IPS DF 4.7 (cell line): ENCODE results near the gene SCAMP4.
"Not testable (repeated sequence)": the region's sequence is repeated elsewhere in the genome, so short reads cannot be mapped to it uniquely, and the experiment has no call there.

ENCODE experiments used
- DNase-seq: peaks from one replicate; pipeline ENCODE4 v3.0.0-alpha.2; 2013; ENCODE audit warnings: low spot score; ENCODE audit errors: extremely low read depth

SCAMP4 gene

GRCh38 chr19:1882786-1883692 lies 22.2 kb upstream of the SCAMP4 start:
- no peak for DNase-seq

DNA sequence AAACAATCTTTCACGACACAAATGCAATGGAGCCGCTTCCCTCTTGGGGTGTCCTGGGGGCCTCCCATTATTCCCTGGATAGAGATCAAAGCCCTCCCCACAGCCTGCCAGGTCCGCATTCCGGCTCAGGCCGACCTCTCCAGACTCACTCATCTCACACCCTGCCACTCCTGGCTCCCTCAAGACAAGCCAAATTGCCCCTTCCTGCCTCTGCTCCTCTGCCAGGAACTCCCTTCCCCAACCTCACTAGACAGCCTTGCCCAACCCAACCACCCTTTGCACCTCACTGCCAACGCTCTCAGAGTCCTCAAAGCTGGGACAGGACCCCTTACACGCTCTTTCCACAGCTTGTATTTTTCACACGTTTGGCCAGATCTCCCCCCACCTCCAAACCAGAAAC lies 21.4 kb upstream of the SCAMP4 start:
- DNase-seq: no peak

DNA sequence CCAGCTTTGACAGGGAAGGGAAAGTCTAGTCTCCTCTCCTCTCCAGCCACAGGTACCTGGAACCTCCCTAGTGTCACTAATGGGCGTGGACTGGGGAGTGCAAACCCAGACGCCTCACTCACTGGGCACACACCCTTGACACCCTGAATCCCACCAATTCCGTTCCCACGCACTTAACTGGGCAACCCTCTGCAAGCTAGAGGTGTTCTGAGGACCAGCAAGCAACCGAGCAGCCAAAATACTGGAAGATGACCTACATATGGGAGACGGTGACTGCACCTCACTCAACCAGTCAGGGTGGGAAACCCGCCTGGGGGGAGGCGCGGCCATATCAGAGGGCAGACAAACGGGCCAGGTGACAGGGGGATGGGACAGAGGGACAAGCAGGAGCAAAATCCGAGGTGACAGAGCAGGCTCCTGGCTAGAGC lies 20.9 kb upstream of the SCAMP4 start:
- no peak for DNase-seq

DNA sequence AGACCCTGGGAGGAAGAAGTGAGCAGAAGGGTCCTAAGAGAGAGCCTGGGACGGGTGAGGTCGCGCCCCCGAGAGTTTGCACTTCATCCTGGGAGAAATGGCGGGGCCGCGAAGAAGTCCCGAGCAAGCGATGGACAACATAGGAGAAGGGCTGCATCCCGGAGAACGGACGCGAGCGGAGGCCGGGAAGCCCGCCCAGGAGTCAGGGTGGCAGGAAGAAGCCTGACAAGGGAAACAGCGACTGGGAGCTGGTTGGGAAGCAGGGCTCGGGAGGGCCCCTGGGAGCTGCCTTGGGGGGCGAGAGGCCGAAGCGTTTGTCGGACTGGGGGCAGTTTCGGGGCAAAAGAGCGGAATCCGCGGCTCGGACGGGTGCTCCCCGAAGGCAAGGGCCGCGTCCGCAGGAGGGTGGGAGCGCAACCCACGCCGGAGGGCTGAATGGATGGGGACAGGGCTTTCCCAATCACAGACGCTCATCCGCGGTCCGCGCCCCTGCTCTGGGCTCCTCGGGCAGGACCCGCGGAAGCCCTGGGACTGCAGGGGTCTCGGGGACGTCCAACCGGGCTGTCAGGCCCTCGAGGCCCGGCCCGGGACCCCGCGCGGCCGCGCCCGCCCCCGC lies 20.4 kb upstream of the SCAMP4 start:
- no peak for DNase-seq

GRCh38 chr19:1885398-1886119 lies 19.6 kb upstream of the SCAMP4 start, which contains the start of gene ABHD17A:
Gene ABHD17A, minus strand, starts transcription at chr19:1885496. Its CDS starts 3,930 bp downstream, at chr19:1881566.
- not testable (repeated sequence) for DNase-seq

DNA sequence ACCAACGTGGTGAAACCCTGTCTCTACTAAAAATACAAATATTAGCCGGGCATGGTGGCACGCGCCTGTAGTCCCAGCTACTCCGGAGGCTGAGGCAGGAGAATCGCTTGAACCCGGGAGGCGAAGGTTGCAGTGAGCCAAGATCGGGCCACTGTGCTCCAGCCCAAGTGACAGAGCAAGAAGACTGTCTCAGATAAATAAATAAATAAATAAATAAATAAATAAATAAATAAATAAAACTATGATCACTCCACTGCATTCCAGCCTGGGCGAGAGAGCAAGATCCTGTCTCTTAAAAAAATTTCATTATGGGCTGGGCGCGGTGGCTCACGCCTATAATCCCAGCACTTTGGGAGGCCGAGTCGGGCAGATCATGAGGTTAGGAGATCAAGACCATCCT lies 18.8 kb upstream of the SCAMP4 start:
- DNase-seq: not testable (repeated sequence)

DNA sequence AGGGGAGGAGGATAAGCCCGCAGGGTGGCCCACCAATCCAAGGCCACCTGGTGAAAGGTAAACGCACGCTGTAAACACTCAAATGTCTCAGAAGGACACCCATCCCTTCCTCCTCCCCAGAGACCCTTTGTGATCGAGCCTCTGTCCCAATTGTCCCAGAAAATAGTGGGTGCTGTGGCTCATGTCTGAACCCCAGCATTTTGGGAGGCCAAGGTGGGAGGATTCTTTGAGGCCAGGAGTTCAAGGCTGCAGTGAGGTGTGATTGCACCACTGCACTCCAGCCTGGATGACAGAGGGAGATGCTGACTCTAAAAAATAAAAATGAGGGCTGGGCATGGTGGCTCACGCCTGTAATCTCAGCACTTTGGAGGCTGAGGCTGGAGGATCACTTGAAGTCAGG lies 16.8 kb upstream of the SCAMP4 start:
- no peak for DNase-seq

GRCh38 chr19:1889907-1890306 lies 15.3 kb upstream of the SCAMP4 start:
- DNase-seq: no peak

GRCh38 chr19:1893791-1894190 lies 11.4 kb upstream of the SCAMP4 start:
- DNase-seq: no peak

- no peak for DNase-seq
Observed at GRCh38 chr19:1896508-1896907, 8.7 kb upstream of the SCAMP4 start.

DNA sequence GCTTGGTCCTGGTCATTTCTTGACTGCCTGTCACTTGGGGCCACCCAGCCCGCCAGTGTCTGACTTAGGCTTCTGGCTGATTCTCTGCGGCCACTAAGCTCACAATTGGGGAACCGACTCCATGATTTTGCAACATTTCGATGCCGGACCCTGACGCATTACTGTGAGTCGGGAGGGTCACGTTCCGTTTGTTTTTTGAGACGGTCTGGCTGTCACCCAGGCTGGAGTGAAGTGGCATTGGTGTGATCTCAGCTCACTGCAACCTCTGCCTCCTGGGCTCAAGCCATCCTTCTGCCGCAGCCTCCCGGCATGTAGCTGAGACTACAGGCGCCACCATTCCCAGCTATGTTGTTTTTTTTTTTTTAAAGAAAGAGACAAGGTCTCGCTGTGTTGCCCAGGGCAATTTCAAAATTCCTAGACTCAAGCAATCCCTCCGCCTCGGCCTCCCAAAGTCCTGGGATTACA lies 3.2 kb upstream of the SCAMP4 start:
- no peak for DNase-seq

GRCh38 chr19:1902923-1903322 lies 2.3 kb upstream of the SCAMP4 start:
- no peak for DNase-seq

GRCh38 chr19:1904860-1905109 lies 414 bp upstream of the SCAMP4 start:
- no peak for DNase-seq

GRCh38 chr19:1905863-1906375 lies 720 bp downstream of the SCAMP4 start:
- no peak for DNase-seq

DNA sequence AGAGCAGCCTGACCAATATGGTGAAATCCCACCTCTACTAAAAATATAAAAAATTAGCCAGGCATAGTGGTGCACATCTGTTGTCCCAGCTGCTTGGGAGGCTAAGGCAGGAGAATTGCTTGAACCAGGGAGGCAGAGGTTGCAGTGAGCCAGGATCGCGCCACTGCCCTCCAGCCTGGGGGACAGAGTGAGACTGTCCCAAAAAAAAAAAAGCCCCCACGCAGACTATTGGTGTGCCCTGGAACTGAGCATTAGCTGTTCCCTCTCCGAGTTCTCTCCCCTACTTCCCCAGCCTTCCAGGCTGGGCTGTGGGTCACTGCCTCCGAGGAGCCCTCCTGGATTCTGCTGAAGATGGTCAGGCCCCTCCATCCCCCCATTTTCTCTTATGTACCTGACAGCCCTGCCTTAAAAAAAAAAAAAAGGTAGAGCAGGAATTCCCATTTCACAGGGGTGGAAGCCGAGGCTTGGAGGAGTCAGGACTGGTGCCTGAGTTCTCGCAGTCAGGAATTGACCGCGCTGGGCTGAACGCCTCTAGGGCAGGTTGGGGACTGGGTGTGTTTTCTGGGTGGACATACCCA lies 1.9 kb downstream of the SCAMP4 start:
- no peak for DNase-seq

DNA sequence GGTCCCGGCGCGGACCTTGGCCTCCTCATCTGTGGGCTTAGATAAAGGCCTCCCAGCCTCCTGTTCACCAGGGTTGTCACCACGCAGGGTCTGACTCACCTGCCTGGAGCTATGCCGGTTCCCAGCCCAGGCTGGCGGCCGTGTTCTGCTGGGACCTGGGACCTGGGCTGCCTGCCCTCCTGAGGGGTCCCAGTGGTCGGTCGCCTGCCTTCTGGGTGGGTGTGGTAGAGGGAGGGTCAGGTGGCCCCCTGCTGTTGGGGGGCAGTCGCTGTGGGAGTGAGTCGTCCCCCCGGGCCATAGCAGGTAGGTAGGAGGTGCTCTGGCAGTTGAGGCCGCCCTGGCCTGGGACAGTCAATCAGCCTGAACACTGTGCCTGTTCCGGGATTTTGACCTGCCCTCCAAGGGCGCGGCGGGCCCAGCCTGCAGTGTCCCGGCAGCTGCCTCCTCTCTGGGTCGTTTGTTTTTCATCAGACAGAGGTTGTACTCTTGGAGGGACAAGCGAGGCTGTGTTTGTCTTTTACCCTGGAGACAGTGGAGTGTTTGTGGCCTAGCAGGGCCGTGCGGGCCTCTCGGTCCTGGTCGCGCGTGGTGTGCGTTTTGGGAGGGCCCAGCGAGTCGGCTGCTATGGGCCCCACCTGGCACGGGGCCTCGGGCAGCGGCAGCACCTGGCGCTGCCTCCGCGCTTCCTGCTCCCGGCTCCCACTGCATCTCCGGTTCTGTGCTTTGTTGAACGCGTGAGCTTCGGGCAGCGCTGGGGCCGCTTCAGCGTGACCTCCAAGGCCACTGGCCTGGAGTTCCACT lies 2.6 kb downstream of the SCAMP4 start:
- no peak for DNase-seq

DNA sequence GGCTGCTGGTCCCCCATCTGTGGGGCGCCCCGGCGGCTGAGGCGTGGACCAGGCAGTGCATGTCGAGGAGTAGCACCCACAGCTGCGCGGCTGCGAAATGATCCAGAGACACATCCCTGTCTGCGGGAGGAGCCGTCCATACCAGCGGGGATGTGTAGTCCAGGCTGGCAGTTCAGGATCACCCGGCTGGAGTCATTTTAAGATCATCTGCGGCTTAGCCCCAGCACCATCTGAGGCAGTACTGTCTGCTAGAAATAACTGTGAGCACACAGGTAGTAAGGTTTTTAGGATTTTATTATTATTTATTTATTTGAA lies 3.1 kb downstream of the SCAMP4 start:
- DNase-seq: no peak

DNA sequence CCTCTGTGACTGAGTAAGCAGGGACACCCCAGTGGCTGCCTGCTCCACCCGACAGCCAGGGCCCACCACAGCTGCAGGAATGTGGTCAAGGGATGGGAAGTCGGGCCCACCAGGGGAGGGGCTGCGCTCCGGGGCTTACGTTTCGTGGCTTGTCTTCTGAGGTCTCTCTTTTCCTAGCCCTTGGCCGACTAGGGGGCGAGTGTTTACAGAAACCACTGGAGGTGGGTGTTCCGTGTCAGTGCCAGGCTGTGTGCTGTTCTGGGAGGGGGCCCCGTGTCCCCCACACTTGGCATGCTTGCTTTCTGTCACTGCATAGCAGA lies 4.5 kb downstream of the SCAMP4 start:
- DNase-seq: no peak

- no peak for DNase-seq
Observed at GRCh38 chr19:1910177-1910576, 5.0 kb downstream of the SCAMP4 start.

DNA sequence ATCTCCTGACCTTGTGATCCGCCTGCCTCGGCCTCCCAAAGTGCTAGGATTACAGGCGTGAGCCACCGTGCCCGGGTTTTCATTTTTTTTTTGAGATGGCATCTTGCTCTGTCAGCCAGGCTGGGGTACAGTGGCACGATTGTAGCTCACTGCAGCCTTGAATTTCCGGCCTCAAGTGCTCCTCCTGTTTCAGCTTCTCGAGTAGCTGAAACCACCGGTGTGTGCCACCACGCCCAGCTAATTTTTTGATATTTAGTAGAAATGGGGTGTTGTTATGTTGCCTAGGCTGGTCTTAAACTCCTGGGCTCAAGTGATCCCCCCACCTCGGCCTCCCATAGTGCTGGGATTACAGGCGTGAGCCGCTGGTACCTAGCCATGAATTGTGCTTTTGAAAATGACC lies 5.9 kb downstream of the SCAMP4 start:
- DNase-seq: no peak

GRCh38 chr19:1911995-1912394 lies 6.8 kb downstream of the SCAMP4 start:
- DNase-seq: no peak
